Nephron progenitor cell (in vitro differentiated cells): Measurements from ENCODE around the gene MAP10.

ENCODE experiments used
- DNase-seq: peaks from one replicate; pipeline ENCODE4 v3.0.0; 2021
- H3K27ac Mint-ChIP-seq: 2 replicates; pipeline ENCODE4 v1.8.0; 2021; ENCODE audit warnings: mild to moderate bottlenecking, moderate library complexity, mixed read lengths
- H3K27me3 Mint-ChIP-seq: 2 replicates; pipeline ENCODE4 v1.8.0; 2021; ENCODE audit warnings: mild to moderate bottlenecking, low read depth, mixed read lengths; ENCODE audit not compliant: poor library complexity
- H3K36me3 Mint-ChIP-seq: 2 replicates; pipeline ENCODE4 v1.8.0; 2021; ENCODE audit warnings: low read depth, mixed read lengths
- H3K4me1 Mint-ChIP-seq: 2 replicates; pipeline ENCODE4 v1.8.0; 2021; ENCODE audit warnings: mixed read lengths
- H3K4me3 Mint-ChIP-seq: 2 replicates; pipeline ENCODE4 v1.8.0; 2021; ENCODE audit warnings: mild to moderate bottlenecking, moderate library complexity, mixed read lengths
- H3K9me3 Mint-ChIP-seq: 2 replicates; pipeline ENCODE4 v1.8.0; 2021; ENCODE audit warnings: mild to moderate bottlenecking, moderate library complexity, mixed read lengths
- CTCF ChIP-seq: fragments of 200-600 bp; sonication (generic); IDR thresholded peaks from 2 replicates; pipeline ENCODE4 v1.5.0; 2021; ENCODE audit warnings: antibody characterized with exemption

The MAP10 gene

DNA sequence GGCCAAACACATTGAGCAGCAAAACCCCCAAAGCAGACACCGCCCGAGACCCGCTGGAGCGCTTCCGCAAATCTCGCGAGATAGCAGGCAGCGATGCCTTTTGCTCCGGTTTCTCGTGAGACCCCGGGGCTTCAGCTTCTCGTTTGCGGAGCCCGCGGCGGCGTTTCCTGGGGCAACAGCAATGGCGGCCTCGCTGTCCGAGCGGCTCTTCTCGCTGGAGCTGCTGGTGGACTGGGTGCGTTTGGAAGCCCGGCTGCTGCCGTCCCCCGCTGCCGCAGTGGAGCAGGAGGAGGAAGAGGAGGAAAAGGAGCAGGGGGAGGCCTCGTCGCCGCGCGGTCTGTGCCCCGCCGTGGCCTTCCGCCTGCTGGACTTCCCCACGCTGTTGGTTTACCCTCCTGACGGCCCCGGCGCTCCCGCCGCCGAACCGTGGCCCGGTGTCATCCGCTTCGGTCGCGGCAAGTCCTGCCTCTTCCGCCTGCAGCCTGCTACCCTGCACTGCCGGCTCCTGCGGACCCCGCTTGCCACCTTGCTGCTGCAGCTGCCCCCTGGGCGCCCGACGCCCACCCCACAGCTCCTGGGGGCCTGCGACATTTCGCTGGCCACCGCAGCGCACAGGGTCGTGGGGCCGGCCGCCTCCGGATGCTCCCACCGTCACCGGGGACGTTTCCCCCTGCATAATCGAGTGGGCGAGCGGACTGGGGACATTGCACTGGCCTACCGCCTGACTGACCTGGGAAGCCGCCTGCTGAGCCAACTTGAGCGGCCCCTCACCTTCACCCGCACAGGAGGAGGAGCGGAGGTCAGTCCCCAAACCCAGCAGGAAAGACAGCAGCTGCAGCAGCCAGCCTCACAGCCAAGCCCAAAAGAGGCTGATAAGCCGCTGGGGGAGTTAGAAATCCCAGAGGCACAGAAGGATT is at the start of gene MAP10:
MAP10 (plus strand) TSS at position 148 of the 917 bp plus-strand sequence; CDS start at position 182, 34 bp downstream.
- Mint-ChIP-seq H3K4me3 (peak within 1 kb of the TSS; percentile 74), H3K27me3 (peaks cover 7% of the 10 kb centered on the region), H3K36me3 (peaks cover 34% of the 10 kb centered on the region), H3K27ac (peak within 1 kb of the TSS; percentile 61), H3K4me1 (peaks cover 7% of the 10 kb centered on the region), H3K9me3 (peaks cover 40% of the 10 kb centered on the region)
- peak; percentile 35 for DNase-seq
- no peak for TF ChIP-seq CTCF

GRCh38 chr1:232764458-232765251 is 40.6 kb upstream of the MAP10 start:
- Mint-ChIP-seq H3K9me3 (peaks cover 24% of the 10 kb centered on the region), H3K4me1 (peaks cover 25% of the 10 kb centered on the region), H3K4me3 (no peak overlapping the region), H3K27ac (no peak overlapping the region), H3K36me3 (peaks cover 23% of the 10 kb centered on the region), H3K27me3 (no peaks in the 10 kb centered on the region)
- no peak for TF ChIP-seq CTCF
- no peak for DNase-seq

DNA sequence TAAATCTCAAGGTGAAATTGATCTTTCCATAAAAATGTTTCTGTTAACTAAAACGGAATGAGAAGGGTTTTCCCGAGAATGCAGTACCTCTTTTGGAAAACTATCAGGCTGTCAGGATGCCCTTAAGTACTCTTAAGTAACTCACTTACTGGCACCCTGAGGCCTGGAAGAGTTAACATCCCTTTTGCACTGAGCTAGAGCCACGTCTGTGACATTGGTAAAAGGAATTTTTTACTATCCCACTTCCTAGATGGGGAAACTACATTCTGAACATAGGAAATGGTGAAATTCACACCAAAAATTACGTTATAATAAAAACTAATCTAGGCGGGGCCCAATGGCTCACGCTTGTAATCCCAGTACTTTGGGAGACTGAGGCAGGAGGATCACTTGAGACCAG is 39.7 kb upstream of the MAP10 start:
- no peak for DNase-seq
- no peak for TF ChIP-seq CTCF
- Mint-ChIP-seq H3K36me3 (peaks cover 23% of the 10 kb centered on the region), H3K27me3 (no peaks in the 10 kb centered on the region), H3K9me3 (peaks cover 24% of the 10 kb centered on the region), H3K4me3 (no peak overlapping the region), H3K27ac (no peak overlapping the region), H3K4me1 (peaks cover 28% of the 10 kb centered on the region)

DNA sequence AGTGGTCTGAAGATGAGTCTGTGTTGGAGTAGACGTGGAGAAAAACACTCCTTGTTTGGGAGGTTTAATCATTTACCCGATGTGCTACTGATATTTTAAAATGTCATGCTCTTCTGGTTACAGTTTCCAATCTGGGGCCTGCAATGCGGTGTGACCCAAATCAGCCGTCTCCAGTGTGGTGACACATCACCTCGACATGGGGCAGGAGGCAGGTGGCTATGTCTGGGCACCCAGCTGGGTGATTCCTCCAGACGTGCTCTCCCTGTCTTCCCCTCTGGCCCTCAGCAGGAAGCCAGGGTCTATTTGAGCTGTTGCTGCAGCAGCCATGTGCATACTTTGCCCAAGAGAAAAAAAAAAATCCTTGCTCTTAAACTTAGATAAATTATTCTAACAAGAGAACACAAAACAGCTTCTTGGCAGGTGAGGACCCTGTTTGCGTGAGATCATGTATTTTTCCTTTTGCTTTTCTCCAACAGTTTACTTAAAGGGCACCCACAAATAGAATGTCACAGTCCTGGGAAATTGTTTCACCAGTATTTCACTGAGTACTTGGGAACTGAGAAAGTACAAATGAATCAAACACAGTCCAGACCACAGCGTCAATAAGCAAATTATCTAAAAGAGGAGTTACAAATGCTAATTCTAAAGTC is 38.9 kb upstream of the MAP10 start:
- no peak for DNase-seq
- H3K4me1 Mint-ChIP-seq: peaks cover 28% of the 10 kb centered on the region
- H3K9me3 Mint-ChIP-seq: peaks cover 24% of the 10 kb centered on the region
- TF ChIP-seq CTCF: no peak
- peak overlapping the region; percentile 14 for H3K27ac Mint-ChIP-seq
- H3K4me3 Mint-ChIP-seq: no peak overlapping the region
- no peaks in the 10 kb centered on the region for H3K27me3 Mint-ChIP-seq
- peaks cover 23% of the 10 kb centered on the region for H3K36me3 Mint-ChIP-seq

GRCh38 chr1:232766904-232767303 is 38.3 kb upstream of the MAP10 start:
- no peak overlapping the region for H3K4me3 Mint-ChIP-seq
- H3K36me3 Mint-ChIP-seq: peaks cover 23% of the 10 kb centered on the region
- H3K9me3 Mint-ChIP-seq: peaks cover 24% of the 10 kb centered on the region
- no peaks in the 10 kb centered on the region for H3K27me3 Mint-ChIP-seq
- peaks cover 28% of the 10 kb centered on the region for H3K4me1 Mint-ChIP-seq
- no peak for DNase-seq
- no peak for TF ChIP-seq CTCF
- no peak overlapping the region for H3K27ac Mint-ChIP-seq
